ENCODE results near the gene ABCA13.

Gene ABCA13

DNA sequence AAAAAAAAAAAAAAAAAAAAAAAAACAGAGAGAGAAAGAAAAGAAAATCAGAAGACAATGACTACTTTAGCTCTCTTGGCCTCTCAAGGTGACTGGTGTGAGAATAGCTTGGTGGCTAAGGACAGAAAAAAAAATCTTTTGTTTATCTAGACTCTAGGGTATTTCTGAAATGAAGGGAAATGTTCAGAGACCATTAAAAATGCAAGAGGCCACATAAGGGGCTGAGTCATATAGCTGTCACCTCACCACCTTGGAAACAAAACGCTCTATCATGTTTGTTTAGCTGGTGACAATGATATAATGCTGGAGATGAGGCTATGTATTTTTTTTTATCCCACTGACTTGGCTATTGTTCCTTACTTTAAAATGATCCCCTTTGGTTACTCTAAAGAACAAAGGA, 466.1 kb downstream of the ABCA13 start:
- DNase-seq (ENCODE audit: low read depth), result no peak

- no peak for DNase-seq (ENCODE audit: low read depth)
These were observed 466.8 kb downstream of the ABCA13 start for GRCh38 chr7:48638041-48638440.

DNA sequence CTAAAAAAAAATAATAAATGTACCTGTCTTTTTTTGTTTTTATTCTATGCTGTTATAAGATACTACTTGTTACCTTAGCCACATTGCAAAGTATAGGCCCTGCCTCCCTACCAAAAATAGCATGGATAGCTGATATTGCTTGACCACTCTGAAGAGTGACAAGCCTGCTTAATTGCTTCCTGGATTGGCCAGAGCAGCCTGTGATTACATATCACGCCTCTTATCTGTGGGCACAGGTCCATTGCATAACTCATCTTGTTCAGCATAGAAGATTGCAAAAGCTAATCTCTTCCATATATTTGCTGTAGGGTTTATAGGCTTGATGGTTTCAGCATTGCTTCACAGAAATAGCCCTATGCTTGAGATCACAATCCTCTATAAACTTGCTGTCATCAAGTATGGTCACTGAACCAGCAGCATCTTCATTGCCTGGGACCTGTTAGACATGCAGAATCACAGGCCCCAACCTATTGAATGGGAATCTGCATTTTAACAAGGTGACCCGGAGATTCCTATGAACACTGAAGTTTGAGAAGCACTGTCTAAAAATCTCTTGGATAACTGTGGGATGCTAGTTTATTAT, 472.3 kb downstream of the ABCA13 start:
- no peak for DNase-seq (ENCODE audit: low read depth)

DNA sequence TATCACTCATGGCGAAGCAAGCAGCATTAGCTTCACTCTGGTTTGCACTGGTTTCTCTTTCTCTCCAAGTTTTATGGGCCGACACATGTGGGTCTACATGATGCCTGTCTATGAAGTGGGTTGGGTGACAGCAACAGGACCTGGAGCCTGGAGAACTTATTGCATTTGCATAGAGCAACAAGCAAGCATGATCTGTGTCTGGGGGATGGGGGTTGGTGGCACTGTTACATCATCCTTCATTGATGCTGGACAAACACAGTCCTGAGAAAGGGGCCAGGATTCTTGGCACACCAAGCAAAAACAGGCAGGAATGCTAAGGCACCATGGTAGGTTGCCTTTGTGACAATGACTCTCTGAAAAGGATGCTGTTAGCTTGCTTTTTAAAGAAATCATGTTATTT, 486.9 kb downstream of the ABCA13 start:
- DNase-seq (ENCODE audit: low read depth), result no peak

- no peak for DNase-seq (ENCODE audit: low read depth)
These were observed 489.1 kb downstream of the ABCA13 start for GRCh38 chr7:48660306-48660870.

DNA sequence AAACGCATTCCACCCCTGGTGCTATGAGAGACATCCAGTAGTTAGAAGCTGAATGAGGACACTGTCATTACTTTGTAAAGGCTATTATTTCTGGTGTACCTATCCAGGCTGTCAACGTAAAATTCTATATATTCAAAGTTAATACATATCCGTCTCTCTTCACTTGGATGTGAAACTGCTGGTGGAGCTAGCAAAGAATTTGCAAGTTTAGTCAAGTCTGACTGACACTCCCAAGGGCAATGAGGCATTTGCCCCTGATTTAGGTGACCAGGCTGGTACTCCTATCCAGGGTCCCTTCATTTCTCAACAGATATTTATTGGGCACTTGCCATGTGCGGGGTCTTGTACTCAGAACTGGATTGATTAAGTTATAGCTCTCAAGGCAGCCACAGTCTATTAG, 493.0 kb downstream of the ABCA13 start:
- DNase-seq (ENCODE audit: low read depth), result no peak

DNA sequence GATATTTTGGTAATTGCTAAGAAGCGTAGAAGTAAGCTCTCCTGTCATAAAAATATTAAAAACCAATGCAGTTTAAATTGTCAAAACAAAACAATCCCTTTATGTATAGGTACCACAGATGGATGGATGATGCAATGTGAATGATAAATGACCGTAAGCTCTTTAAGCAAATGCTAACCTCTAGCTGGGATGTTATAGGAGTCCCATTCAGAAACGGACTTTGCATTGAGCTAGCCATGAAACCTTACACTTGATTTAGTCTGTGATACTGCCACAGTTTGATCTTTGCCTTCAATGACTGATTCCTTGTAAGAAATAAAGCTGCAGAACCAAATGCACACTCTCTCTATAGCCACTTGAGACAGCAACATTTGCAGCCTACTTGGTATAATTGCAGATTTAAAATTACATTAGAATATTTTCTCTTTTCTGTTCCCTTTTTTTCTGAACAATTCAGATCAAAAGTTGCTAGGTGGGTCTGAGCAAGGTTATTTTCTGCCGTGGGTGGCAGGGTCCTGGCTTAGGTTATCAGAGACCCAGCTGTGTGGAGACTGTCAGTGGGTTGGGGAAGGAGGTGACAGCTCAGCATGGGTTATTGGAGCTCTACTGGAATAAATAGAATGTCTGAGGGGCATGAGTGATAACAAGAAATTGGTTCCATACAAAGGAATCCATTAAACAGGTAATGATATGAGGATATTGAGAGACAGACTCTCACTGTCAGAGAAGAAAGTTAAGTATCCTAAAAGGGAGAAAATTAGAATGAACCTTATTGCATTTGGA, 494.3 kb downstream of the ABCA13 start:
- no peak for DNase-seq (ENCODE audit: low read depth)

- DNase-seq (ENCODE audit: low read depth), result no peak
These were observed 496.1 kb downstream of the ABCA13 start for GRCh38 chr7:48667407-48667806.

- DNase-seq (ENCODE audit: low read depth), result no peak
These were observed 500.4 kb downstream of the ABCA13 start for GRCh38 chr7:48671656-48672055.

DNA sequence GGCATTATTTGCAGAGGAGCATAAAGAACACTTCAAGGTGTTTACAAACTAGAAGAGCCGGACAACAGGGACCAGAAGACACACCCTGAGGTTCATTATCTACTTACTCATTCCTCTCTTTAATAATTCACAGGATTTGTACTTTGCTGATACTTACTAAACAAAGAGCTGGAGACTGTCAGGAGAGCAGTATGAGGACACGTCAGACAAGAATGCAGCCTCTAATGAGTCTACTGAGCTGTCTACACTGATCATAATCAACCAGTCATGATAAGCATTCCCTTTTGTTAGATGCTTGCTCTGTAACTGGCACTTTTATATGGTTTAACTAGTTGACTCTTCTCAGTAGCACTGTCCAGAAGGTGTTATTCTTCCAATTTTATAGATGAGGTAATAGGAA, 509.7 kb downstream of the ABCA13 start:
- DNase-seq (ENCODE audit: low read depth), result no peak

DNA sequence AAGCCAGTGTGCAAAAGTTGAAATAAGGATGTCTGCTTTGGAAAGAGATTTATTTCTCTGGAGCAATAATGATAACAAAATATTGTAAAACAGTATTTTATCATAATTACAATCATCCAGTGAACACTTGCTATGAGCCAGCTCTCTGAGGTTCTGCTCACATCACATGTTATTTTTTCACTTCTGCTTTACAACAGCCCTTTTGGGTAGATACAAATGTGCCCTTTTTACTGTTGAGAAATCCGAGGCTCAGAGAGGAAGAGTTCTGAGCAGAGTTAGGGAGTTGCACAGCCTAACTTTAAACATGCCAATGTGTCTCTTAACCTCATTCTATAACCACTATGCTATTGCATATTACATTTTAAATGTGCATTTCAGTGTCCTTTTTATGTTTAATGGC, 520.5 kb downstream of the ABCA13 start:
- DNase-seq (ENCODE audit: low read depth), result no peak

Data from fibroblast of the conjunctiva (primary cell).